GM12875 (cell line): ENCODE data around the gene WBP4.
"Not testable (repeated sequence)": the region's sequence is repeated elsewhere in the genome, so short reads cannot be mapped to it uniquely, and the experiment has no call there.

Source experiments
- H3K4me3 ChIP-seq: one replicate; pipeline ENCODE4 v1.5.1; 2011; ENCODE audit warnings: low read depth, low read length, control low read depth
- TF ChIP-seq, protein P1 (sequence below): IDR thresholded peaks from 2 replicates; pipeline ENCODE4 v1.5.1; 2011; ENCODE audit warnings: low read depth, mild to moderate bottlenecking, control low read depth, inconsistent platforms, low read length, moderate library complexity, borderline replicate concordance; ENCODE audit not compliant: insufficient read depth

The WBP4 gene

DNA sequence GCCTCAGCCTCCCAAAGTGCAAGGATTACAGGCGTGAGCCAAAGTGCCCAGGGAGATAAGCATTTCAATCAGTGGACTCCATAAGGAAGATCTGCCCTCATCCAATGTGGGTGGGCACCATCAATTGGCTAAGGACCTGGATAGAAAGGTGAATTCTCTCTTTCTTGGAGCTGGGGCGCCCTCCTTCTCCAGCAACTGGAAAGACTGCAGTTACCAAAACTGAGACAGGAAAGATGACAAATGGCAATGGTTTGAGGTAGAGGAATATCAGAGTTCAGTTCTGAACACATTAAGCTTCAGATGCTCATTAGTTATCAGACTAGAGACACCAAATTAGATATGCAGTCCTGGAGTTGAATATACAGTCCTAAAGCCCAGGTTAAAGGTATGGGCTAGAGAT lies 31.7 kb upstream of the WBP4 start:
- no peak overlapping the region for H3K4me3 ChIP-seq
- TF ChIP-seq, protein P1, sequence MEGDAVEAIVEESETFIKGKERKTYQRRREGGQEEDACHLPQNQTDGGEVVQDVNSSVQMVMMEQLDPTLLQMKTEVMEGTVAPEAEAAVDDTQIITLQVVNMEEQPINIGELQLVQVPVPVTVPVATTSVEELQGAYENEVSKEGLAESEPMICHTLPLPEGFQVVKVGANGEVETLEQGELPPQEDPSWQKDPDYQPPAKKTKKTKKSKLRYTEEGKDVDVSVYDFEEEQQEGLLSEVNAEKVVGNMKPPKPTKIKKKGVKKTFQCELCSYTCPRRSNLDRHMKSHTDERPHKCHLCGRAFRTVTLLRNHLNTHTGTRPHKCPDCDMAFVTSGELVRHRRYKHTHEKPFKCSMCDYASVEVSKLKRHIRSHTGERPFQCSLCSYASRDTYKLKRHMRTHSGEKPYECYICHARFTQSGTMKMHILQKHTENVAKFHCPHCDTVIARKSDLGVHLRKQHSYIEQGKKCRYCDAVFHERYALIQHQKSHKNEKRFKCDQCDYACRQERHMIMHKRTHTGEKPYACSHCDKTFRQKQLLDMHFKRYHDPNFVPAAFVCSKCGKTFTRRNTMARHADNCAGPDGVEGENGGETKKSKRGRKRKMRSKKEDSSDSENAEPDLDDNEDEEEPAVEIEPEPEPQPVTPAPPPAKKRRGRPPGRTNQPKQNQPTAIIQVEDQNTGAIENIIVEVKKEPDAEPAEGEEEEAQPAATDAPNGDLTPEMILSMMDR, result no peak

DNA sequence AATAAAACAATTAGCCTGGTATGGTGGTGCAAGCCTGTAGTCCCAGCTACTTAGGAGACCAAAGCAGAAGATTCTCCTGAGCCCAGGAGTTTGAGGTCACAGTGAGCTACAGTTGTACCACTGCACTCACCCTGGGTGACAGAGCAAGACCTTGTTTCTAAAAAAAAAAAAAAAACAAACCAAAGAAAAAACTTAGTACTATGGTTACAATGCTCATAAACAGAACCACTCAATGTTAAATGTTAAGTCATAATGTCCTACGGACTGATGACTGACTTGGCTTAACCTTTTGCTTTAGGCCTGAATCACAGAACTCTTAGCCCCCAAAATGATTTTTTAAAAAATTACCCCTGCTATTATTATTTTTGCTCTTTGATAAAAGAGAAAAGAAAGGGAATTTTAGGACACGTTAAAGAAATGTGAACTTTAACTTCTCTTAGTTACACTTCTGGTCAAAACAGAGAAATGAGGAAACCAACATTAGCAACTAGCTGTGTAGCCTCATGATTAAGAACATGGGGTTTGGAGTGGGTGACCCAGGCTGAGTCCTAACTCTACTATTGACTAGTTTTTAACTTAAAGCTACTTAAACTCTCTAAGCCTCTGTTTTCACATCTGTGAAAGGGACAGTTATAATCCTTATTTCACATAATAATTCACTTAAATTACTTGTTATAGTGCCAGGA lies 28.5 kb upstream of the WBP4 start:
- TF ChIP-seq, protein P1, result no peak
- H3K4me3 ChIP-seq, result no peak overlapping the region

DNA sequence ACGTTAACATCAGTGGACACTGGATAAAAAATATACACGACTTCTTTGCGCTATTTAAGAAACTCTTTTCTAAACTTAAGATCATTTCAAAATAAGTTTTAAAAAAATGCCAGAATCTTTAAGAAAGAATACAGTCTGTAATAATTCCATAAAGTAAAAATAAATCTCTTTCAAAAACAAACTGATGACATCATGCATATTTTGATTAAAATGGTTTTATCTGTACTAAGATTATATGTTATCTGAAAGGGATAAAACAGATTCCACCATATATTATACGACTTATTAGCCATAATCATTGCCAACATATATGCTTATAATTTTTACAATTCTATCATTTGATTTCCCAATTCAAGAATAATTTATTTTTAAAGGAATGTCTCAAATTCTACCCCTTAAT lies 26.9 kb upstream of the WBP4 start:
- no peak overlapping the region for H3K4me3 ChIP-seq
- TF ChIP-seq, protein P1, result no peak

DNA sequence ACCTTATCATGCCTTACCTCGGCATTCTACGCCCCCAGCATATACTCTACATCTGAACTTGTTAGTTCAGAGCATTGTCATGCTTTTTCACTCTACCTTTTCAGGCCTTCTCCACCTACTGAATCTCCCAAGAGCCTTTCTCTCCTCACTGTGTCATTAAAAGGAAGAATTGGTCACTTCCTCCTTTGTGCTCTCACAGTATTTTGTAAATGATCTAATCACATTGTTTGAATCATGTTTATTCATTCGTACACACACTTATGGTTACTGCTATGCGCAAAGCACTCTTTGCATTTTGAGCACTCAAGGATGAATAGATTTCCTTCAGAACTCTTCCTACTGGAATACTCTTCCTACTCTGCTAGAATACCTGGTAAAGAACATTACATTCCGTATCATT lies 26.4 kb upstream of the WBP4 start:
- TF ChIP-seq, protein P1, result no peak
- H3K4me3 ChIP-seq, result no peak overlapping the region

DNA sequence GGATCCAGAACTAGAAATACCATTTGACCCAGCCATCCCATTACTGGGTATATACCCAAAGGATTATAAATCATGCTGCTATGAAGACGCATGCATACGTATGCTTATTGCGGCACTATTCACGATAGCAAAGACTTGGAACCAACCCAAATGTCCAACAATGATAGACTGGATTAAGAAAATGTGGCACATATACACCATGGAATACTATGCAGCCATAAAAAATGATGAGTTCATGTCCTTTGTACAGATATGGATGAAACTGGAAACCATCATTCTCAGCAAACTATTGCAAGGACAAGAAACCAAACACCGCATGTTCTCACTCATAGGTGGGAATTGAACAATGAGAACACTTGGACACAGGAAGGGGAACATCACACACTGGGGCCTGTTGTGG lies 24.8 kb upstream of the WBP4 start:
- not testable (repeated sequence) for H3K4me3 ChIP-seq

DNA sequence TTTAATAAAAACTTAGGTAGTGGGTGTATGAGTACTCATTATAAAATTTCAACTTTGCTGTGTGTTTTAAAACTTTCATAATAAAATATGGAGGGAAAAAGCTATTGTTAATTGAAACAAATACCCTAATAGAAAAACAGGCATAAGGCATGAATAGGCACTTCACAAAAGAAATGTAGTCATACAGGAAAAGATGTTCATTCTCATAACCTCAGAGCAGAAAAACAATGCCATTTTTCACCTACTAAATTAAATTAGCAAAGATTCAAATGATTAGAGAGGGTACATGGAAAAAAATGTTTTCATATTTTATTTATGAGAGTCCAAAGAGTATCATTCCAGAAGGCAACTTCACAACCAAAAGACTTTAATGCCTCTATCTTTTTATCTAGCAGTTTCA lies 21.6 kb upstream of the WBP4 start:
- TF ChIP-seq, protein P1, result no peak
- no peak overlapping the region for H3K4me3 ChIP-seq

DNA sequence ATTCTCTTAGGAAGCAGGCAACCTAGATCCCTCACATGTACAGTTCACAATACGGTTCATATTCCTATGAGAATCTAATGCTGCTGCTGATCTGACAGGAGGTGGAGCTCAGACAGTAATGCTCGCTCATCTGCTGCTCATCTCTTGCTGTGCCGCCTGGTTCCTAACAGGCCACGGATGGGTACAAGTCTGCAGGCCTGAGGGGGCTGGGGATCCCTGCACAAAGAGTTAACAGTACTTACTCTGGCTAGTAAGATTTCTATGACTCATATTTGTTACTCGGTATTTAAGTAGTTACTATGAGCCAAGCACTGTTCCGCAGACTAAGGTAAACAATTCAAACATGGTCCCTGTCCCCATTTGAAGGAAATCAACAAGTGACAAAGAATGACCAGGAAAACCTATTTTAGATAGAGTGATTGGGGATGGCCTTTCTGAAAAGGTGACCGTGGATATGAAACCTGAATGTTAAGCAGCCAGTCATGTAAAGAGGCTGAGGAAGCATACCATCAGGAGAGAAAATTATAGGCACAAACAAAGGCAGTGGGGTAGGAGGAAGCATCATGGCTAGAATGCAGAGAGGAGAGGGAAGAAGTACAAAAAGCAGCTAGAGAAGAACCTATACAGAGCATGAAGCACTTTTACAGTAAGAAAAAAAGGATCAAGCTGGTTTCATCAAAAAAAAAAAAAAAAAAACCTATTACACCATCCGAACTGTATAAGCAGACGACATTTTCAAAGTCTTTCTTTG lies 20.6 kb upstream of the WBP4 start:
- H3K4me3 ChIP-seq, result no peak overlapping the region
- TF ChIP-seq, protein P1, result no peak

DNA sequence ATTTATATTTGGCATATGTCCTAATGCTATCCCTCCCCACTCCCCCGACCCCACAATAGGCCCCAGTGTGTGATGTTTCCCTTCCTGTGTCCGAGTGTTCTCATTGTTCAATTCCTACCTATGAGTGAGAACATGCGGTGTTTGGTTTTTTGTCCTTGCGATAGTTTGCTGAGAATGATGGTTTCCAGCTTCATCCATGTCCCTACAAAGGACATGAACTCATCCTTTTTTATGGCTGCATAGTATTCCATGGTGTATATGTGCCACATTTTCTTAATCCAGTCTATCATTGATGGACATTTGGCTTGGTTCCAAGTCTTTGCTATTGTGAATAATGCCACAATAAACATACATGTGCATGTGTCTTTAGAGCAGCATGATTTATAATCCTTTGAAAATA lies 18.9 kb upstream of the WBP4 start:
- H3K4me3 ChIP-seq, result not testable (repeated sequence)
